ENCODE data around the gene PRIM1. TPM values are rescaled to one million over a fixed set of nuclear protein-coding genes. Genes with fewer than 3 reads are reported as not detected.

Gene PRIM1
- total RNA-seq, 1 donor from 2014 or later, result 3.7 TPM

DNA sequence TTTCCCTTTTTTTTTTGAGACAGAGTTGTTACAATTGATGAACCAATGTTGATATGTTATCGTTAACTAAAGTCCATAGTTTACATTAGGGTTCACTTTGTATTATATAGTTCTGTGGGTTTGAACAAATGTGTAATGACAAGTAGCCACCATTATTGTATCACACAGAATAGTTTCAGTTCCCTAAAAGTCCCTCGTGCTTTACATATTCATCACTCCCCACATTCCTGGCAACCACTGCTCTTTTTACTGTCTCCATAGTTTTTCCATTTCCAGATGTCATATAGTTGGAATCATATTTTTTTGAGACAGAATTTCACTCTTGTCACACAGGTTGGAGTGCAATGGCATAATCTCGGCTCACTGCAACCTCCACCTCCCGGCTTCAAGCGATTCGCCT, 23.5 kb upstream of the PRIM1 start:
- TF ChIP-seq, protein P1, sequence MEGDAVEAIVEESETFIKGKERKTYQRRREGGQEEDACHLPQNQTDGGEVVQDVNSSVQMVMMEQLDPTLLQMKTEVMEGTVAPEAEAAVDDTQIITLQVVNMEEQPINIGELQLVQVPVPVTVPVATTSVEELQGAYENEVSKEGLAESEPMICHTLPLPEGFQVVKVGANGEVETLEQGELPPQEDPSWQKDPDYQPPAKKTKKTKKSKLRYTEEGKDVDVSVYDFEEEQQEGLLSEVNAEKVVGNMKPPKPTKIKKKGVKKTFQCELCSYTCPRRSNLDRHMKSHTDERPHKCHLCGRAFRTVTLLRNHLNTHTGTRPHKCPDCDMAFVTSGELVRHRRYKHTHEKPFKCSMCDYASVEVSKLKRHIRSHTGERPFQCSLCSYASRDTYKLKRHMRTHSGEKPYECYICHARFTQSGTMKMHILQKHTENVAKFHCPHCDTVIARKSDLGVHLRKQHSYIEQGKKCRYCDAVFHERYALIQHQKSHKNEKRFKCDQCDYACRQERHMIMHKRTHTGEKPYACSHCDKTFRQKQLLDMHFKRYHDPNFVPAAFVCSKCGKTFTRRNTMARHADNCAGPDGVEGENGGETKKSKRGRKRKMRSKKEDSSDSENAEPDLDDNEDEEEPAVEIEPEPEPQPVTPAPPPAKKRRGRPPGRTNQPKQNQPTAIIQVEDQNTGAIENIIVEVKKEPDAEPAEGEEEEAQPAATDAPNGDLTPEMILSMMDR (IDR thresholded peaks at IDR 0.05; ENCODE audit: insufficient read depth, low read length, severe bottlenecking), result no peak
- Histone ChIP-seq H3K36me3 (ENCODE audit: control insufficient read depth, insufficient read depth, low read length) (no peaks in the 10 kb centered on the region), H3K27me3 (ENCODE audit: control insufficient read depth, insufficient read depth, low read length) (no peaks in the 10 kb centered on the region), H3K4me3 (ENCODE audit: low read depth, low read length) (no peak overlapping the region)
- DNase-seq (ENCODE audit: low read depth) (no peak), FAIRE-seq (no peak)

DNA sequence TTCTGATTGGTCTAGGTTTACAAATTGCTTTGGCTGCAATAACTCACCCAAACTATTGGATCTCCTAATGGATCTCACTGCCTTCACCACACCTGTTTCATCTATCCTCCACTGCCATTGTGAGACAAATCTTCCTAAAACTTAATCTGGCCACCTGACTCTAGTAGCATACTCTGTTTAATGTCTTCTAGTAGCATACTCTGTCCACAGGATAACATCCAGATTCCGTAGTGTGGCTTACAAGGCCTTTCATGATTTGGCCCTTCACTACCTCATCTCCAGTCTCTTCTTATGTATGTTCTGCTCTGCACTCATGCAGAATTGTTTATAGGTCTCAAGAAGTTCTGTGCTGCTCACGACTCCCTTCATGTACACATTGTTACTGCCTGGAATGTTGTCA, 21.0 kb upstream of the PRIM1 start:
- Histone ChIP-seq H3K36me3 (ENCODE audit: control insufficient read depth, insufficient read depth, low read length) (no peaks in the 10 kb centered on the region), H3K4me3 (ENCODE audit: low read depth, low read length) (no peak overlapping the region), H3K27me3 (ENCODE audit: control insufficient read depth, insufficient read depth, low read length) (no peaks in the 10 kb centered on the region)
- TF ChIP-seq, protein P1 (IDR thresholded peaks at IDR 0.05; ENCODE audit: insufficient read depth, low read length, severe bottlenecking), result no peak
- FAIRE-seq (no peak), DNase-seq (ENCODE audit: low read depth) (no peak)

DNA sequence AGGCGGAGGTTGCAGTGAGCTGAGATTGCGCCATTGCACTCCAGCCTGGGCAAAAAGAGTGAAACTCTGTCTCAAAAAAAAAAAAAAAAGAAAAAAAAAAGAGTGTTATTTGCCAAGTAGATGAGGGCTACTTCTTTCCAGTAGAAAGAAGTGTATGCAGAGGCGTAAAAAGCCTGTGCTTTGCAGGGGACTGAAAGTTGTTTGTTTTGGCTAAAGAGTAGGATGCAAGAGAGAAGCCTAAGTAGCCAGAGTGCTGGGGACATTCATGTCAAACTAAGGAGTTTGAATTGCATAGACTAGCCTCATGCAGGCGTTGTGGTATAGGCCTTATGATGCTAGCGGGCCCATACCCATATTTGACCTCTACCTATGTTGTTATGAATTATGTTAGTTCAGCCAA, 20.5 kb upstream of the PRIM1 start:
- H3K4me3 ChIP-seq (ENCODE audit: low read depth, low read length), result no peak overlapping the region
- DNase-seq (ENCODE audit: low read depth) (no peak), FAIRE-seq (no peak)
- no peaks in the 10 kb centered on the region for H3K36me3 ChIP-seq (ENCODE audit: control insufficient read depth, insufficient read depth, low read length)
- no peaks in the 10 kb centered on the region for H3K27me3 ChIP-seq (ENCODE audit: control insufficient read depth, insufficient read depth, low read length)
- TF ChIP-seq, protein P1 (IDR thresholded peaks at IDR 0.05; ENCODE audit: insufficient read depth, low read length, severe bottlenecking), result no peak

DNA sequence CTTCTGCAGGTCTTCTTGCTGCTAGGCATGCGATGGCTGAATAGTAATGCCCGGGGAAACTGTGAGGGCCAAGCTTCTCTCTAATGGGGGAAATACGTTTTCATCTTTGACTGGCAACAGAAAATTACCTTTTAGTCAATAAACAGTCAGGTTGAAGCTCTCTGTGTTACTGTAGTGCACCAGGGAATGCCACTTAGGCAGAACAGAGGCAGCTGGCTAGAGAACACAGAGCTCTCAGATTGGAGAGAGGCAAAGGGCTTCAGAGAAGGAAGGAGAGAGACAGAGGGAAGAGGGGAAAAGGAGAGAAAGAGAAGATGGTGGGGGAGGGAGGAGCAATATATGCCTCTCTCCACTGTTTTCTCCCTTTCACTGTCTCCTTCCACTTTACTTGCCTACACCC, 17.7 kb upstream of the PRIM1 start:
- TF ChIP-seq, protein P1 (IDR thresholded peaks at IDR 0.05; ENCODE audit: insufficient read depth, low read length, severe bottlenecking), result no peak
- Histone ChIP-seq H3K4me3 (ENCODE audit: low read depth, low read length) (no peak overlapping the region), H3K27me3 (ENCODE audit: control insufficient read depth, insufficient read depth, low read length) (no peaks in the 10 kb centered on the region), H3K36me3 (ENCODE audit: control insufficient read depth, insufficient read depth, low read length) (no peaks in the 10 kb centered on the region)
- DNase-seq (ENCODE audit: low read depth) (no peak), FAIRE-seq (no peak)

DNA sequence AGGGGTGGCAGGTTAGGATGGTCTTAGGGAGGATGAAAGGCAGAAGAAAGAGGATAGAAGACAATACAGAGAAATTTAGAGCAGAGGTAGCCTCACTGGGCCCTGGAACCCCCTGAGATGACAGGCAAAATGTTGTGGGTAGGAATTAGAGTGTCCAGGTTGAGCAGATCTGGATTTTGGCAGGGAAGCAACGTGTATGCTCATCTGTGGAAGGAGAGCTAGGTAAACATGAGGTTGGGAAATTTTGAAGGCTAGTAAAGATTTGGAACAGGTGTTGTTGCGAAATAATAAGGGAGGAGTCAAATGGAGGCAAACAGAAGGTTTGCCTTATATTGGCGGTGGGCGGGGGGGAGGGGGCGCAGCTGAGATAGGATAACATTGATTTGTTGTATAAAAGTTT, 16.3 kb upstream of the PRIM1 start:
- TF ChIP-seq, protein P1 (IDR thresholded peaks at IDR 0.05; ENCODE audit: insufficient read depth, low read length, severe bottlenecking), result no peak
- no peaks in the 10 kb centered on the region for H3K36me3 ChIP-seq (ENCODE audit: control insufficient read depth, insufficient read depth, low read length)
- FAIRE-seq, result no peak
- no peaks in the 10 kb centered on the region for H3K27me3 ChIP-seq (ENCODE audit: control insufficient read depth, insufficient read depth, low read length)
- no peak overlapping the region for H3K4me3 ChIP-seq (ENCODE audit: low read depth, low read length)
- no peak for DNase-seq (ENCODE audit: low read depth)

DNA sequence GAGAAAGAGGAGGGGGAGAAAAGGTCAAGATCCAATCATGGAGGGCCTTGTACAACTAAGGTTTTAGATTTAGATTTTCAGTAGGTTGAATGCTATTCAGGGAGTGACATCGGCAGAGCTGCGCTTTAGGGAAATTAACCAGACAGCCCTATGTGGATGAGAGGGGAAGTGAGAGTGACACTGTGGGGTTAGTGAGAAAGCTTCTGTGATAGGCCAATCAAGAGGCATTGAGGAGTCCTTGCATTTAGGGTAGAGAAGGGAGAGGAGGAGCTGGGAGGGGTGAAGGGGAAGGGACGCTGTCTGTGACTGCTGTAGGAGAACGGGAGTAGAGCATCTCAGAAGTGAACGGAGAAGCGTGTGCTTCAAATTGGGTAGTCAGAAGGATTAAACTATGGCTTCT, 14.4 kb upstream of the PRIM1 start:
- H3K4me3 ChIP-seq (ENCODE audit: low read depth, low read length), result no peak overlapping the region
- no peak for DNase-seq (ENCODE audit: low read depth)
- no peaks in the 10 kb centered on the region for H3K36me3 ChIP-seq (ENCODE audit: control insufficient read depth, insufficient read depth, low read length)
- TF ChIP-seq, protein P1 (IDR thresholded peaks at IDR 0.05; ENCODE audit: insufficient read depth, low read length, severe bottlenecking), result no peak
- no peaks in the 10 kb centered on the region for H3K27me3 ChIP-seq (ENCODE audit: control insufficient read depth, insufficient read depth, low read length)
- no peak for FAIRE-seq
